Activated T-helper 1 cell treated with anti-CD3 and anti-CD28 coated beads, Interleukin-2, amount 50 U/mL, for 16 hours (primary cell): ENCODE measurements around the gene PDZD4.

ENCODE experiments used
- DNase-seq, 2 donors: peaks; one replicate each; pipeline ENCODE4 v3.0.0-alpha.2; 2020; ENCODE audit warnings: low read depth in 1 of 2, low spot score in 1 of 2

PDZD4 gene

DNA sequence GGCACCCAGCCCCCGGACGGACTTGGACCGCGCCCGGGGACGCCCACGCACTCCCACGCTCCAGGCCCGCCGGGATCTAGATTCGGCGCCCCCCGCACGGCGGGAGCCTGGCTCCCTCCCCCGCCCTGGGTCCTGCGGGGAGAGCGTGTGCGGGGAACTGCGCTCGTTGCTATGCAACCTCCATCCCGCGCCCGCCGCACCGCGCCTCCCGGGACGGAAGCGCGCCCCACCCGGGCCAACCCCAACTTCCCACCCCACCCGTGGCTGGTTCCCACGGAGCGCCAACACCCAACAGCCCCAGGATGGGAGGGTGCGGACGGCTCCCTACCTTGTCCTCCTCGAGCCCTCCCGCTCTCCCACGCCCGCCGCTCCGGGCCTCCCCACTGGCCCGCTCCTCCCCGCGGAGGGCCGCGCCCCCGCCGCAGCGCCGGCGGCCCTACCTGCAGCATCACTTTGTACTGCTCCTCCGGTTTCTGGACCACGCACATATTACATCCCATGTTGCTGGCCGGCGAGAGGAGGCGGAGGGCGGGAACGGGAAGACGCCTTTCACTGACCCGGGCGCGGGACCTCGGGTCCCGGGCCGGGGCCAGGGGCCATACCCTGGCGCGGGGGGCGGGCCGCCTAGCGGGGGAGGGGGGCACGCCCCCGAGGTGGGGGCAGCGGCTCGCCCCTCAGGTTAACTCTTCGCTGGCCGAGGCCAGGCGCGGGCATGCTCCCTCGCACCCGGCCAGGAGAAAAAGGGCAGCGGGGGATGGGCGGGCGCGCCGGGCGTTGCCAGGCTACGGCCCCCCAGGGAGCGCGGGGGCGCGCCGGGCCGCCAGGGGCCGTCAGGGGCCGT, at the start of gene PDZD4:
TSS of gene PDZD4 (minus strand) at position 746 of the 841 bp plus-strand sequence. CDS start at position 500, 246 bp downstream.
- DNase-seq, result no peak

DNA sequence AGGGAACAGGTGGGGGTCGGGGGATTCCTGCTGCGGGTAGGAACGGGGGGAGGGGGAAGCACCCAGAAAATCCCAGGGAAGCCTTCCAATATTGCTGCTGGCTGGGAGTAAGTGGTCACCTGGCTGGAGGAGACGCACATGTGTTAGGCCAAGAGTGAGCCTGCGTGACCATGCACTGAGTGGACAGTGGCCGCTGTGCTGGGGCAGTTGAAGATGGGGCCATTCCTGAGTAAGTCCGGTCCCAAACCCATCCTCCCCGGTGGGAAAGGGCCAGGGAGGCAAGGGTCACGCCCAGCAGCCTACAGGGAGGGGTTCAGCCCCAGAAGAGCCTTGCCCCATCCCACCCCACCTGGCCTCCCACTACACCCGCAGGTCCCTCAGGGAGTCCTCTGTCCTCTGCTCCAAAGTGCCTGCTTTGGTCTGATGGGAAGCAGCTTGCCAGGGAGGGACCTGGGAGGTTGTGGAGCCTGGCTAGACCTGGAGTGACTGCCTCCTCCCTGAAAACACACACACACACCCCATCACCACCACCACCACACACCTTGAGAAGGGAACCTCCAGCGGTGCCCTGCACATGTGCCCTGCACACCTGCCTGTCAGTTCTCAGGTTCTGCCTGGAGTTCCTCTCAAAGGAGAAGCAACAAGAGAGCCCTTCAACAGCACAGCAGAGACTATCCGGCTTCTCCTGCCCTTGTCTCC, 49.5 kb upstream of the PDZD4 start:
- no peak for DNase-seq

GRCh38 chrX:153878969-153879653, 48.8 kb upstream of the PDZD4 start:
- DNase-seq, result no peak

DNA sequence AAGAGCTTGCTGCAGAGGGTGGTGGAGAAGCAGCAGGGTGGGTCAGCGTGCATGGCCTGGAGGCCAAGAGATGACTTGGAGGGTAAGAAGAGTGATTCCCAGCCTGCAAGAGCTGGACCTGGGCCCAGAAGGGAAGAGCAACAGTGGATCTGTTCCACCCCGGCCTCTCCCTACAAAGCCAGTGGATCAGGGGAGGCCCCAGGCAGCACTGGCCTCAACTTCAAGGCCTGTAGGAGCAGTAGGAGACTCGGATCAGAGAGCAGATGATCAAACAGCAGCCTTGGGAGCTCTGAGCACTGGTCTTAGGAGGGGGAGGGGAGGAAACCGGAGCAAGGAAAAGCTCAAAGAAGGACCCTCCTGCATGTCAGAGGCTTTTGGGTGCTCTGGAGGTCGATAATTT, 48.0 kb upstream of the PDZD4 start:
- no peak for DNase-seq

DNA sequence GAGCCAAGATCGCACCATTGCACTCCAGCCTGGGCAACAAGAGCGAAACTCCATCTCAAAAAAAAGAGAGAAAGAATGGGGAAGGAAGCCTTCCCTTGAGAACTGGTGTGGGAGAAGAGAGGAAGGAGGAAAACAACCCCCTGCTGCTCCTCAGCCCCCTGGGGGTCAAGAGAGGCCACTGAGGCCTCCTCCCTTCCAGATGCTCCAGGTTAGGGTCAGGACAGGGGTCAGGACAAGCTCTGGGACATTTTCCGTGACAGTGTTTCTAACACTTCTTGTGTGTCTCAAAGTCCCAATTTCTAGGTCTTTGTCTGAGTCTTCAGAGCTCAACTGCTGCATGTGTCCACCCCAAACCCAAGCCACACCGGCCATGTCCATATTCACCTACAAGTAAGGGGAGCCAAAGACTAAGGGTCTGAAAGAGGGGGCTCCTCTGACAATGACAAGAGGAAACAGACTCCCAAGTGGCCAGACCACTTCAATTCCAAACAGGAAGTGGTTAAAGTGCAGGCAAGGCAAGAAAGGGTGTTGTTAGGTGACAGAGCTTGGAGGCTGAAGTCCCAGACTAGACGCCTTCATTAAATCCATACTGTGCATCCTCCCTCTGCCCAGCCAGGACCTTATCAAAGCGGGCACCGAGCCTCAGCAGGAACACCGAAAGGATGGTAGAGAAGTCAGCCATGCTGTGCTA, 47.4 kb upstream of the PDZD4 start:
- DNase-seq, result no peak

DNA sequence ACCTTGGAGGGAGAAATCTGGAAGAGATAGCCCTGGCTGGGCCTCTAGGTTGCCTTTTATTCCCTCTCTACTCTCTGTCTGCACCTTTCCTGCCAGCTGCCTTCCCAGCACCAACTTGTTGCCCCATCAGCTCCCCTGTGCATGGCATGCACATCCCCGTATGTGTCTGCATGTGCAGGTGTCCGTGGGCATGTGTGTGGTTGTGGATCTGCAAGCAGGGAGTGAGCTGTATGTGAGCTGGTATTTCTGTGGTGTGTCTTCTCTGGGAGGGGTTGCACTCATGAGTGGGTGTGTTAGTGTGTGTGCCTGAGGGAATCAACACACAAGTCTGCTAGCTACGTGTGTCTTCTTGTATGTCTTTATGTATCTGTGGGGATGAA, 45.8 kb upstream of the PDZD4 start:
- DNase-seq, result no peak

GRCh38 chrX:153875391-153876111, 45.2 kb upstream of the PDZD4 start:
- peak; percentile 51 to 61 for DNase-seq

GRCh38 chrX:153874366-153875125, 44.2 kb upstream of the PDZD4 start:
- DNase-seq, result no peak

DNA sequence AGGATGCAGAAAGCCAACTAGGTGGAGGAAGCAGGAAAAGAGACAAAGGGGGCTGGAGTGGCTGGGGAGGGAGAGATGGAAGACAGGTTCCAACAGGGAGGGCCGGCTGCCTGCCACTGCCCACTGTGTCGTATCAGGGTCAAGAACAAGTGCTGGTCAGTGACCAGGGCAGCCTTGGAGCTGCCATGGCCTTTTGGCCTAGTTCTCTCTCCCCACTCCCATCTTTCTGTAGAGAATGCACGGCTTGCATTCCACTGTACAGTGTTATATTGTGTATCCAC, 43.7 kb upstream of the PDZD4 start:
- no peak for DNase-seq

GRCh38 chrX:153873282-153874084, 43.1 kb upstream of the PDZD4 start:
- no peak for DNase-seq

DNA sequence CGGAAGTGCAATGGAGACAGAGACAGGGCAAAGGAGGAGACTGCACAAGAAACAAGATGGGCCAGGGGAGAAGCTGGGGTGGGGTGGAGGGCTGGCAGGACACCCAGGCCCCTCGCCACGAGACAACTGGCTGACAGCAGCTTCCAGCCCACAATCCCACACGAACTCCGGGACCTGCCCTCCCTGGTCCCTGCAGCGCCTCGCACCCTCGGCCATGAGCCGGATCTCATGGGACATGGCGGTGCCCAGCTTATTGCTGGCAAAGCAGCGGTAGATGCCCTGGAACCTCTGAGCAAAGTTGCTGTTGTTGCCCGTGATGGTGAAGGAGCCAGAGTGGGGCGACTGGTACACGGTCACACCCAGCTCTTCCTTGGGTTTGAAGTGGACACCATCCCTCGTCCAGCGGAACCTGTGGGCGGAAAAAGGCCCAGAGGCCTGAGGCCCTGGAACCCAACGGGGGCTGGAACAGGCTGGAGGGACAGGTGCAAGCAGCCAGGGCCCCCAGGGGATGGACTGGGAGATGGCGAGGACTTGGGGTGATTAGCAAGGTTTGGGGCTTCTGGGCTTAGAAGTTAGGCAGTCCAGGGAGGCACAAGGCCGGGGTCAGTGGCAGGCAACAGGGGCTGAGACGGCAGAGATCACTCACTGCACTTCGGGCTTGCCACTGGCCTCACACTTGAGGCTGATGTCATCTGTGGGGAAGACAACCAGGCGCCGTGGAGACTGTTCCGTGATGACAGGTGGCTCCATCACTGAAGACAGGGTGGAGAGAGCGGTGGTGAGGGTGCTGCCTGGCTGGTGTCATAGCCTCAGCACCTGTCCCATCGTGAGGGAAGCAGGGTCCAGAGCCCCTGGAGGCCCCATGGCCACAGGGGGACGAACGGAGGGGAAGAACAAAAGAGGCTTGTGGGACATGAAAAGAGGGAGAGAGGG, 41.9 kb upstream of the PDZD4 start:
- no peak for DNase-seq

DNA sequence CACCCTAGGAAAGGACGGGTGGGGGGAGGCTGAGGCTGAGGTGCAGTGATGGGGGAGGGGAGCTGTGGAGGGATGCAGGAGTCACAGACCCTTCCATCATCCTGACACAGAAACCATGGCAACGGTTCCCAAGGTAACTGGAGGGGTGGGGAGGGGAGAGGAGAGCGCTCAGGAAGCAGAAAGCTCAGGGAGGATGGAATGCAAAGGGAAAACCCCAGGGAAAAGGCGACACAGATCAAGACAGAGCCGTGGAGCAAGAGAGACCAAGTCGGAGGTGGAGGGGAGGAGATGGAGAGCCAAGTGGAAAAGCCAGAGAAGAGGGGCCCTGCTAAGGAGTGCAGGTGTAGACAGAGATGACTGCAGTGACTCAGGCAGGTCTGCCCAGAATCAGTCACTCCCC, 41.1 kb upstream of the PDZD4 start:
- no peak for DNase-seq

DNA sequence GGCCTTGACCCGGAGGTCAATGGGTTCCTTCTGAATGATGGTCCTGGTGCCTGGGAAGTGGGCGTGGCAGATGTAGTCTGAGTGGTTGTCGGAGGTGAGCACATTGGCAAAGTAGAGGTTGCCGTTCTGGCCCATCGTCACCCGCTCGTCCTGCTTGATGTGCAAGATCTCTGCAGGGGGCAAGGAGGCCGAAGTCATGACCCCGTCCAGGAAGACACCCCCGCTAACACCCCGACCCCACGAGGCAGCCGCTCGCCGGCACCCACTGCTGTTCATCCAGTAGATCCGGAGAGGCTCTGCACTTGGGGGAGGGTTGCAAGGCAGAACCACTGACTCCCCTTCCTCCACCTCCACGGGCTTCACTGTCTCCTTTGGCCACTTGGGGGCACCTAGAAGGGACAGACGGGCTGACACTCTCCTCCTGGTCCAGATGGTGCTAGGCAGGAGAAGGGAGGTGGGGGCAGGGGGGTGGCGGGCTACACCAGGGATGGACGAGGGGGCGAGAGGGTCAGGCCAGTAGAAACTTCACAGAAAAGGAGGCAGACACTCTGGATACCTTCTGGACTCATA, 40.5 kb upstream of the PDZD4 start:
- no peak for DNase-seq

DNA sequence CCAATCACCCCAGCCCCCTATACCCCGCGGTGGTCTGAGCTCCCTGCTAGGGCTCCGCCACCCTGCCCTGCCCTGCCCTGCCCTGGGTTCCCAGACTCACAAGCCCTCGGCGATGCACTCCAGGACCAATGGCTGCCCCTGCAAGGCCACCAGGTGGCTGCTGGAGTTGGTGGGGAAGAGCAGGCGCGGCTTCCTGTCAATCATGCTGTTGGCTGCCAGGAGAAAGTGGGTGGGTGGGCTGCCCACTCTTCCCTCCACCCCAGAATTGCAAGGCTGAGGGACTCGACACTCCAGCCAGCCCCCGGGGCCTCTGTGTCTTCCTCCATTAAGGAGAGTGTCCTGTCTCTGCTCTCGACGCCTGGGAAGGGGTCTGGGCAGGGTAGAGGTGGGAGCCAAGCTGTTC, 39.9 kb upstream of the PDZD4 start:
- DNase-seq, result no peak

GRCh38 chrX:153869473-153870287, 39.3 kb upstream of the PDZD4 start:
- no peak for DNase-seq

GRCh38 chrX:153868576-153869472, 38.5 kb upstream of the PDZD4 start:
- DNase-seq, result no peak
